CD4-positive, alpha-beta T cell (primary cell): ENCODE data around the gene SOCS2. TPM values are rescaled to one million over a fixed set of nuclear protein-coding genes. Genes with fewer than 3 reads are reported as not detected.
A peak's percentile ranks its signal among the peaks of the same experiment; 100 is the strongest.

Experiments
- ATAC-seq: fragments of 200-7000 bp; cut with Tn5 transposase; one replicate; pipeline ENCODE4 v1.10.0; 2022; ENCODE audit warnings: mild to moderate bottlenecking; ENCODE audit not compliant: poor library complexity
- CTCF ChIA-PET: fragments of 350-600 bp; sonication (Branson Sonifier 250); formaldehyde crosslinking; loops from one replicate; lab custom pipeline; 2021; ENCODE audit warnings: antibody characterized with exemption, inconsistent platforms; lab: Charles Lee
- POLR2A ChIA-PET: fragments of 350-600 bp; sonication (Branson Sonifier 250); formaldehyde crosslinking; loops from one replicate; lab custom pipeline; 2021; ENCODE audit warnings: antibody characterized with exemption, inconsistent platforms; lab: Charles Lee
- DNase-seq, 14 experiments: peaks; one replicate each; pipeline ENCODE4 v3.0.0-alpha.2; 2013 to 2020; ENCODE audit warnings: mixed read lengths in 2 of 14
- H3K27ac ChIP-seq, 2 donors: one replicate each; pipeline versions ENCODE4 v1.5.1 to v1.7.0; 2013; ENCODE audit warnings: low read length in 2 of 2, low read depth in 1 of 2, mild to moderate bottlenecking in 1 of 2
- H3K27me3 ChIP-seq, 2 experiments: 1 replicate in 1 of 2; 2 replicates in 1 of 2; pipeline versions ENCODE4 v1.6.1 to v1.7.0; 2013; ENCODE audit warnings: low read length in 2 of 2, control low read depth in 1 of 2, mild to moderate bottlenecking in 1 of 2, moderate library complexity in 1 of 2; ENCODE audit not compliant: insufficient read depth in 2 of 2, control insufficient read depth in 1 of 2
- H3K36me3 ChIP-seq: one replicate; pipeline ENCODE4 v1.6.1; 2013; ENCODE audit warnings: low read length, control low read depth; ENCODE audit not compliant: insufficient read depth
- H3K4me1 ChIP-seq: one replicate; pipeline ENCODE4 v1.6.1; 2013; ENCODE audit warnings: low read length, control low read depth; ENCODE audit not compliant: insufficient read depth
- H3K4me3 ChIP-seq: one replicate; pipeline ENCODE4 v1.5.1; 2013; ENCODE audit warnings: mild to moderate bottlenecking, low read length, moderate library complexity
- H3K9me3 ChIP-seq, 2 experiments: 1 replicate in 1 of 2; 2 replicates in 1 of 2; pipeline versions ENCODE4 v1.6.1 to v1.7.0; 2013; ENCODE audit warnings: low read length in 2 of 2, mild to moderate bottlenecking in 2 of 2, control low read depth in 1 of 2, moderate library complexity in 1 of 2; ENCODE audit not compliant: control insufficient read depth in 1 of 2, insufficient read depth in 1 of 2
- H3K27ac Mint-ChIP-seq: one replicate; pipeline ENCODE4 v1.8.0; 2020; ENCODE audit warnings: mixed read lengths
- H3K27me3 Mint-ChIP-seq: one replicate; pipeline ENCODE4 v1.8.0; 2021; ENCODE audit warnings: mixed read lengths
- H3K36me3 Mint-ChIP-seq: one replicate; pipeline ENCODE4 v1.8.0; 2021; ENCODE audit warnings: low read depth, mixed read lengths
- H3K4me1 Mint-ChIP-seq: one replicate; pipeline ENCODE4 v1.8.0; 2021; ENCODE audit warnings: low read depth, mixed read lengths
- H3K4me3 Mint-ChIP-seq: one replicate; pipeline ENCODE4 v1.8.0; 2020; ENCODE audit warnings: mild to moderate bottlenecking, mixed read lengths
- H3K9me3 Mint-ChIP-seq: one replicate; pipeline ENCODE4 v1.8.0; 2020; ENCODE audit warnings: mixed read lengths
- CTCF ChIP-seq: fragments of 200-600 bp; IDR thresholded peaks from one replicate; pipeline ENCODE4 v1.8.0; 2022; ENCODE audit warnings: antibody characterized with exemption, mild to moderate bottlenecking
- intact Hi-C, 2 experiments: fragments of 100-400 bp; cut with DNase I in 1 of 2; cut with micrococcal nuclease in 1 of 2; formaldehyde crosslinking; loops; one replicate each; pipeline versions ENCODE4 v1.15.1 to v1.9.0; 2023 to 2025; cut with DNase I, micrococcal nuclease
- total RNA-seq, 174 experiments: library from RNA in 2 of 174; stranded (reverse) in 2 of 174; gene quantifications; one replicate each; pipeline ENCODE4 v1.2.3 and lab custom pipeline; 2021 to 2026

The SOCS2 gene
- total RNA-seq, 2 experiments from 2014 or later = 4.1 to 4.2 TPM

DNA sequence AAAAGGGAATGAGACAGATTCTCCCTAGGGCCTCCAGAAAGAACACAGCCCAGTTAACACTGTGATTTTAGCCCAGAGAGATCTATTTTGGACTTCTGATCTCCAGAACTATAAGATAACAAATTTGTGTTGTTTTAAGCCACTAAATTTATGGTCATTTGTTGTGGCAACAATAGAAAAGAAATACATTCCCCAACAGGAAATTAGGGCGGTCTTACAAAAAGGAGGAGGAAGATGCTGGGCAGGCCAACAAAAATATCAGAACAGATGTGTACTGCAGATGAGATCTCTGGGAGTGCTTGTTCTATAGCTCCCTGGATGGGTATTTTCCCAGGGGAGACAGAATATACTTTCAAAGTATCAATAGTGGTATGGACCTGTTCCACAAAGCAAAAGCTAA lies 32.0 kb upstream of the SOCS2 start:
- Mint-ChIP-seq H3K36me3 (peaks cover 5% of the 10 kb centered on the region), H3K9me3 (no peaks in the 10 kb centered on the region), H3K27ac (no peak overlapping the region), H3K27me3 (no peaks in the 10 kb centered on the region), H3K4me1 (no peaks in the 10 kb centered on the region), H3K4me3 (no peak overlapping the region)
- H3K4me3 ChIP-seq = no peak overlapping the region
- ChIA-PET CTCF (no interaction called here), POLR2A (no interaction called here)
- DNase-seq (no peak), ATAC-seq (no peak)
- no peaks in the 10 kb centered on the region for H3K9me3 ChIP-seq
- intact Hi-C loops = no loop called here
- H3K27ac ChIP-seq = no peak overlapping the region
- no peaks in the 10 kb centered on the region for H3K36me3 ChIP-seq
- H3K27me3 ChIP-seq = no peaks in the 10 kb centered on the region
- TF ChIP-seq CTCF = no peak
- peaks cover 6% of the 10 kb centered on the region for H3K4me1 ChIP-seq

GRCh38 chr12:93541578-93542225 lies 30.8 kb upstream of the SOCS2 start:
- H3K4me1 Mint-ChIP-seq = no peaks in the 10 kb centered on the region
- H3K36me3 ChIP-seq = no peaks in the 10 kb centered on the region
- no peak for ATAC-seq

GRCh38 chr12:93547778-93548177 lies 24.7 kb upstream of the SOCS2 start:
- CTCF ChIA-PET = no interaction called here
- Histone ChIP-seq H3K36me3 (no peaks in the 10 kb centered on the region), H3K27me3 (no peaks in the 10 kb centered on the region), H3K4me3 (no peak overlapping the region), H3K9me3 (no peaks in the 10 kb centered on the region), H3K27ac (no peak overlapping the region), H3K4me1 (no peaks in the 10 kb centered on the region)
- H3K4me1 Mint-ChIP-seq = no peaks in the 10 kb centered on the region
- POLR2A ChIA-PET = no interaction called here
- TF ChIP-seq CTCF = no peak
- H3K4me3 Mint-ChIP-seq = no peak overlapping the region
- no peaks in the 10 kb centered on the region for H3K9me3 Mint-ChIP-seq
- no peak overlapping the region for H3K27ac Mint-ChIP-seq
- intact Hi-C loops = no loop called here
- H3K36me3 Mint-ChIP-seq = peaks cover 5% of the 10 kb centered on the region
- H3K27me3 Mint-ChIP-seq = no peaks in the 10 kb centered on the region
- DNase-seq (no peak), ATAC-seq (no peak)

More at GRCh38 chr12:93541578-93542225, 30.8 kb upstream of the SOCS2 start:
- Histone ChIP-seq H3K4me1 (peaks cover 5% of the 10 kb centered on the region), H3K27me3 (no peaks in the 10 kb centered on the region), H3K9me3 (no peaks in the 10 kb centered on the region), H3K4me3 (no peak overlapping the region), H3K27ac (no peak overlapping the region)
- Mint-ChIP-seq H3K9me3 (no peaks in the 10 kb centered on the region), H3K27me3 (no peaks in the 10 kb centered on the region), H3K27ac (no peak overlapping the region), H3K4me3 (no peak overlapping the region), H3K36me3 (peaks cover 5% of the 10 kb centered on the region)
- ChIA-PET CTCF (interaction anchor here (0.6 kb wide), 1 partner anchor 187 kb away, joined by 5 read pairs; no protein-coding TSS in a partner anchor), POLR2A (no interaction called here)
- peak in 1 of 14 experiments; percentile 10 for DNase-seq
- TF ChIP-seq CTCF = no peak
- intact Hi-C loops = no loop called here
